SK-N-DZ (cell line): Measurements from ENCODE around the gene WTIP.
"Not testable (repeated sequence)": the region's sequence is repeated elsewhere in the genome, so short reads cannot be mapped to it uniquely, and the experiment has no call there.

Source experiments
- DNase-seq: peaks from one replicate; pipeline ENCODE4 v3.0.0-alpha.2; 2015; ENCODE audit warnings: low spot score

WTIP gene

DNA sequence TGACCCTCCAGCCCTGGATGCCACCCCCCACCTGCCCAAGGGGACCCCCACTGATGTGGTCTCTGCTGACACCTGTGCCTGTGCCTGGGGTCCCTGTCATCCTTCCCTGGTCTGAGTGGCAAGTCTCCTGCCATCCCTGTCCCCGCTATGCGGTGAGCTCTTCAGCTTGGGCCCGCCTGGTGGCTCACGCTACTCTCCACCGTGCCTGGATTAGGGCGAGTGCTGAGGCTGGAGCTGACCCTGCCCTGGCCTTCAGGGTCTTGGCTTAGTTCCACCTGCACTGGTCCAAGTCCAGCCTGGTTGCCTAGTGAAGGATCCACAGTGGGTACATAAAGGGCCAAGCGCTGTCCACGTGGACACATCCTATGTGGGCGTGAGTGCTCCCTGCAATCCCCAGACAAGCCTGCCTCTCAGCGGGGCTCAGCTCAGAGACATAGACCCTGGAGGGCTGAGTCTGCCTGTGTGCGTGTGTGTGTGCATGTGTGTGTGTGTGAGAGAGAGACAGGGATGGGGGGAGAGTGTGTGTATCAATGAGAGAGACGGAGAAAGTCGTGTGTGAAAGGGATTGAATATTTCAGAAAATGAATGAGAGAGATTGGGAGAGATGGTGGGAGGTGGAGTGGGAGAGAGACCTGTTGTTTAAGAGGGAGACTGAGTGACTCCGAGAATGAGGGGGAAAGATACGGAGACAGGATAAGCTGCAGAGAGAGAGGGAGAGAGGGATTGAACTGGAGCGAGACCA, 22.1 kb downstream of the WTIP start:
- DNase-seq: no peak

GRCh38 chr19:34504273-34504808, 22.8 kb downstream of the WTIP start:
- no peak for DNase-seq

- DNase-seq: no peak
Measured at GRCh38 chr19:34504809-34505291, 23.3 kb downstream of the WTIP start.

DNA sequence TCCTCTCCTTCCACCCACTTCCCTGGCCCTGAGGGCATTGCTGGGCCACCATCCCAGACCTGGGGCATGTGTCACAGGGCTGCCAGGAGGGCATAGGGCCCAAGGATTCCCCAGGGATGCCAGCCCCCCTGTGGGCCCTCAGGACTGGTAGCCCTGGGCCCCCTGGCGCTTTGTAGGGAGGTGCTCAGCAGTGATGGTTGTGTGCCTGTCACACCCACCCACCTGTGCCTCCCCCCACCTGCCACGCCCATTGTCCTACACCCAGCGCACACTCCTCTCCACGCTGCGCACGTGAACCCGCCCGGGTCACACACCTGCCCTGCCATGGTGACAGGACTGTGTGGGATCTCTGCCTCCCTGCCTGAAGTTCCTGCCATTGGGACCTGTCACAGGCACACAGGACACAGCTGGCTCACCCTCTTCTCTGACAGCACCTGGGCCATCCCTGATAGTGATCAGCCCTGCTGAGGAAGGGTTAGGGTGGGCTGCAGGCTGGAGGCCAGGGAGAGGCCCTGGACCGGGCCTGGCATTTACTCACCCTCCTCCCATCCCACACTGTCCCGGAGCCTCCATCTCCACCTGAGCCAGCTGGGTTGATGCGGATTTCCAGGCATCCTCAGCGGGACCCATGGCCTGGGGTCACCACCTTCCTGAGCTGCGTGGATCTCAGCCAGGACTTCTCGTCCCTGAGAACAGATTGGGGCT, 23.9 kb downstream of the WTIP start:
- no peak for DNase-seq

- no peak for DNase-seq
Measured at GRCh38 chr19:34506026-34506370, 24.4 kb downstream of the WTIP start.

- DNase-seq: no peak
Measured at GRCh38 chr19:34507414-34508067, 26.0 kb downstream of the WTIP start.

- peak; percentile 48 for DNase-seq
Measured at GRCh38 chr19:34508540-34508939, 27.0 kb downstream of the WTIP start.

- DNase-seq: not testable (repeated sequence)
Measured at GRCh38 chr19:34510904-34511303, 29.3 kb downstream of the WTIP start.

GRCh38 chr19:34512254-34512822, 30.8 kb downstream of the WTIP start:
- no peak for DNase-seq

GRCh38 chr19:34513767-34514166, 32.2 kb downstream of the WTIP start:
- DNase-seq: no peak

GRCh38 chr19:34519602-34520001, 38.0 kb downstream of the WTIP start:
- no peak for DNase-seq

GRCh38 chr19:34523408-34523807, 41.9 kb downstream of the WTIP start:
- no peak for DNase-seq

DNA sequence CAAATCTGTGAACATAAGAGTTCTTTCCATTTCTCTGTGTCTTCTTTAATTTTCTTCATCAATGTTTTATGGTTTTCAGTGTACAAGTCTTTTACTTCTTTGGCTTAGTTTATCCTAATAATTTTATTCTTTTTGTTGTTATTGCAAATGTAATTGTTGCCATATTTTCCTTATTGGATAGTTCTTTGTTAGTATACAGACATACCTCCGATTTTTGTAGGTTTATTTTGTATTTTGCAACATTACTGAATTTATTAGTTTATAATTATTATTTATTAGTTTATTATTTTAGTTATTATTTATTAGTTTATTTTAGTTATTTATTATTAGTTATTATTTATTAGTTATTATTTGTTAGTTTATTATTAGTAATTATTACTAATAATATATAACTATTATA, 43.4 kb downstream of the WTIP start:
- DNase-seq: no peak

DNA sequence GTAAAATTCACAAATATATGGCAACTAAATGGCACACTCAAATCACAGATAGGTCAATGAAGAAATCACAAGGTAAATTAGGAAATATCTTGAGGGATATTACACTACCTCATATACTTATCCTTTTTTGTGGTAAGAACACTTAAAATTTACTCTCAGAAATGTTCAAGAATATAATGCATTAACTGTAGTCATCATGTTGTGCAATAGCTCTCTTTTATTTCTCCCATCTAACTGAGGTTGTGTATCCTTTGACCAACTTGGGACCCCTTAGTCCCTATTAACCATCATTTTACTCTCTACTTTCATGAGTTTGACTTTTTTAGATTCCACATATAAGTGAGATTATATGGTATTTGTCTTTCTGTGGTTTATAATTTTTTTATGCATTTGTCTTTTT, 52.6 kb downstream of the WTIP start:
- DNase-seq: no peak

DNA sequence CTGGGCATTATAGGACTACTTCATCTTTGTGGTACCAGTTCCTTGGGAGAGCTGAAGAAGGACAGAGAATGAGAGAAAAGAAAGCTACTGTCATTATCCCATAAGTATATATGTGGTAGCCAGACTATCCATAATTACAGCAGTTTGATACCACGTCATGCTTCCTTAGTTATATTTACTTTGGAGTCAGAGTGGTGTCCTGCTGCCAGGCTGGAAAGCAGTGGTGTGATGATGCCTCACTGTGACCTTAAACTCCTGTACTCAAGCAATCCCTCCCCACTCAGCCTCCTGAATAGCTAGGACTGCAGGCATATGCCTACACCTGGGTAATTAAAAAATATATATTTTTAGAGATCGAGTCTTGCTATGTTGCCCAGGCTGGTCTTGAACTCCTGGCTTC, 57.8 kb downstream of the WTIP start:
- DNase-seq: no peak

DNA sequence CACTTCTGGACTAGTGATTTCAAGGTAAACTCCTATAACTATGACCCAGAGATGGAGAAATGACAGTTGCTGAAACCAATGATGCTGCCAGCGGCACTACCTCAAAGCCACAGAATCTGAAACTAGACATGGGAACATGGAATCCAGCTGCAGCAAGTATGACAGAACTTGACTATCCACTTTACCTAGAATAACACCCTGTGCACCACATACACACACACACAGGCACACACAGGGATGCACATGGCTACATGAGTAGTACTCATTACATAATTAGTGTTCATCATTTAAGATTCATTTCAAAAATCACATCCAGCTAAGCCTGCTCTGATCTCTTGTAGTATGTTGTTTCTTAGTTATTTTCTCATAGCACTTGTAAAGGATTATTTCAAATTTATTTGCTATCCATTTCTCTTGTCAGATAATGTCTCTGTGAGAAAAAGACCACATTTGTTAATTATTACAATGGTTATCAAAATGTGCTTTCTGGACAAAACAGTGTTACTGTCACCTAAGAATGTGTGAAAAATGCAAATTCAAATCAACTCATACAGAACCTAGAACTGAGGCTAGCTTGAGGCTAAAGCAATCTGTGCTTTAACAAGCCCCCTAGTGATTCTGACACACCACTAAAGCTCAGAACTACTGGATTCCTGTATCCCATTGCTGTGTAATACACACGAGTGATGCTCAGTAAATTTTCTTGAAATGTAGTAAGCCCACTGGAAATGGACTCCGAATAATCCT, 59.4 kb downstream of the WTIP start:
- DNase-seq: no peak

DNA sequence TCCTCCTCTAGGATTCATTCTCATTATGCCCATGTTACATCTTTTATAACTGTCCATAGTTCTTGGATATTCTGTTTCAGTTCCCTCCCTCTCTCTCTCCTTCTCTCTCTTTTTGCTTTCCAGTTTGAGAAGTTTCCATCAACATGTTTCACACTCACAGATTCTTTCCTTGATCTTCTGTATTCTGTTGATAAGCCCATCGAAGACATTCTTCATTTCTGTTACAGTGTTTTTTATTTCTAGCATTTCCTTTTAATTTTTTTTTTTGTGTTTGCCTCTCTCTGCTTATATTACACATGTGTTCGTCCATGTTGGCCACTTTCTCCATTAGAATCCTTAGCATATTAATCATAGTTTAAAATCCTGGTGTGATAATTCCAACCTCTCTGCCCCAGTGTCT, 68.3 kb downstream of the WTIP start:
- no peak for DNase-seq

- no peak for DNase-seq
Measured at GRCh38 chr19:34555447-34555846, 73.9 kb downstream of the WTIP start.

- peak; percentile 14 for DNase-seq
Measured at GRCh38 chr19:34556488-34556887, 74.9 kb downstream of the WTIP start.

- no peak for DNase-seq
Measured at GRCh38 chr19:34559045-34559444, 77.5 kb downstream of the WTIP start.

- DNase-seq: no peak
Measured at GRCh38 chr19:34560229-34560628, 78.7 kb downstream of the WTIP start.
